ENCODE results near the gene MAP3K20. TPM values are rescaled to one million over a fixed set of nuclear protein-coding genes. Genes with fewer than 3 reads are reported as not detected.

The MAP3K20 gene
- total RNA-seq, 4 donors from 2014 or later: 24.1 to 34.5 (median 25.6) TPM

GRCh38 chr2:173151671-173152401, 76.2 kb downstream of the MAP3K20 start:
- Histone ChIP-seq H3K27ac (no peak overlapping the region), H3K27me3 (no peaks in the 10 kb centered on the region), H3K4me3 (replicated peaks in 1 of 3) (no peak overlapping the region), H3K4me1 (no peaks in the 10 kb centered on the region), H3K9me3 (no peaks in the 10 kb centered on the region), H3K36me3 (no peaks in the 10 kb centered on the region)
- DNase-seq: no peak
- intact Hi-C loops (cut with DNase I): no loop called here
- WGBS, 2 donors: 75 to 84% methylated on average over 3 of the region's 3 CpGs
- no peak for TF ChIP-seq CTCF (IDR thresholded peaks at IDR 0.05)
- TF ChIP-seq POLR2A (IDR thresholded peaks at IDR 0.05): no peak

DNA sequence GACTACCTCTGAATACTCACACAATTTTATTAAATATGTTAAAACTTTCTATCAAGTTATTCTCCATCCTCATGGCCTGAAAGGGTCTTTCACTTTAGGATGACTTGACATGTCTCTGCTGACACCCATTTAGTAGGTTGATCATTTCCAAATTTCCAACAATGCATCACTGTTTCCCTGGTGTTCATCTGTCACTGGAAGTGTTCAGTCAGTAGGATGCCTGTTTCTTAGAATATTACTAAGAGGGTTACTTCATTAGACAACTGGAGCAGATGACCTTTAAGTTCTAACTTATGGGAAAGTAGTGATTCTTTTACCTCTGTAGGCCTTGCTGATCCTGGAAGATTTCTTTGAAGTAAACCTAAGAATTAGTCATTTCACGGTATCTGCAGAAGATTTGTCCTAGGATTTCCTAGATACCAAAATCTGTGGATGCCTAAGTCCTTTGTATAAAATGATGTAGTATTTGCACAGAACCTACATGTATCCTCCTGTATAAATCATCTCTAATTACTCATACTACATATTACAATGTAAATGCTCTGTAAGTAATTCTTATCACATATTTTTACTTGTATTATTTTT, 77.7 kb downstream of the MAP3K20 start:
- no peaks in the 10 kb centered on the region for H3K4me1 ChIP-seq
- intact Hi-C loops (cut with DNase I): no loop called here

GRCh38 chr2:173157676-173158293, 82.1 kb downstream of the MAP3K20 start:
- intact Hi-C loops (cut with DNase I): no loop called here
- WGBS, 2 donors: 90 to 97% methylated on average over 3 of the region's 3 CpGs
- no peaks in the 10 kb centered on the region for H3K27me3 ChIP-seq
- peaks cover 0 to 20% of the 10 kb centered on the region in 2 donors for H3K4me1 ChIP-seq
- no peak for DNase-seq
- TF ChIP-seq POLR2A (IDR thresholded peaks at IDR 0.05) (no peak), CTCF (IDR thresholded peaks at IDR 0.05) (no peak)
- no peaks in the 10 kb centered on the region for H3K36me3 ChIP-seq
- H3K4me3 ChIP-seq (replicated peaks in 1 of 3): no peak overlapping the region
- no peak overlapping the region for H3K27ac ChIP-seq
- no peaks in the 10 kb centered on the region for H3K9me3 ChIP-seq

More for the DNA sequence above, 77.7 kb downstream of the MAP3K20 start:
- no peak for DNase-seq
- no peak overlapping the region for H3K4me3 ChIP-seq (replicated peaks in 1 of 3)
- WGBS, 2 donors: 95 to 100% methylated on average over 1 of the region's 1 CpG
- H3K36me3 ChIP-seq: no peaks in the 10 kb centered on the region
- H3K27ac ChIP-seq: no peak overlapping the region
- H3K27me3 ChIP-seq: no peaks in the 10 kb centered on the region
- TF ChIP-seq CTCF (IDR thresholded peaks at IDR 0.05): no peak
- no peak for TF ChIP-seq POLR2A (IDR thresholded peaks at IDR 0.05)
- no peaks in the 10 kb centered on the region for H3K9me3 ChIP-seq

DNA sequence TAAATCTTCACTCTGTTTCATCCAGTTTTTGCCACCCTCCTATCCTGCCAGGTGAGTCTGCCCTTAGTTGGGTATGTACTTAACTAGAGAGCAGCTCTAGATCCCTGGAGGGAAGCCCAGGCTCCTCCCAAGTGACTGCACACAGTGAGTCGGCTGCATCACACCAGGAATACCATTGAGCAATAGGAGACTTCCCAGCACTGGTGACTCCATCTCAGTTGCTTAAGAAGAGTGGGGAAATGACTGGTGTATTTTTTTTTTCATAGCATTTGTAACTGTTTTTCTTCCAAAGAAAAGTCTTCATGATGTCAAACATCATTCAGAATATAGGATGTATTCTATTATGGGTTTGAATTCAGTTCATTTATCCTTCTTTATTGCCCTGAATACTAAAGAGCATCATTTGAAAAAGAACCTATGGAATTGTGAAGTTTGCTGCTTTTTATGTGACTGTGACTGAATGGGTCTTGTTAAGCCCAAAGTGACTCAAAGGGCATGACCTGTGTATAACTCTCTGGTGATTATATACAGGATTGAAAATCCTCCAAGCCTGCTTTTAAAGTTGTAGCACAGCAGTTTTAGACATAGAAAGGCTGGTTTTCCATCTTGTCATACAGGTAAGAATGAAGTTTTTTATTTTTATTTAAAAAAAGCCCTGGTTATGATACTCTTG, 84.3 kb downstream of the MAP3K20 start:
- Histone ChIP-seq H3K4me3 (replicated peaks in 1 of 3) (no peak overlapping the region), H3K27me3 (no peaks in the 10 kb centered on the region), H3K36me3 (no peaks in the 10 kb centered on the region), H3K4me1 (peaks cover 0 to 20% of the 10 kb centered on the region in 2 donors), H3K27ac (peak overlapping the region; percentile 12 to 68 (median 48)), H3K9me3 (no peaks in the 10 kb centered on the region)
- intact Hi-C loops (cut with DNase I): no loop called here
- peak; percentile 93 for DNase-seq
- TF ChIP-seq POLR2A (IDR thresholded peaks at IDR 0.05) (peak in 1 of 2 donors; percentile 9), CTCF (IDR thresholded peaks at IDR 0.05) (no peak)
- WGBS, 2 donors: 0 to 9% methylated on average over 1 of the region's 1 CpG

Data from thyroid gland (tissue), 4 donors.